Muscle layer of colon (tissue), 2 donors: ENCODE data around the gene VASH1.

Experiments
- H3K27ac ChIP-seq: one replicate; pipeline ENCODE4 v1.7.0; 2013; ENCODE audit warnings: low read depth, mild to moderate bottlenecking, low read length, moderate library complexity
- H3K27me3 ChIP-seq, 2 donors: one replicate each; pipeline ENCODE4 v1.7.0; 2013; ENCODE audit warnings: low read length in 2 of 2, mild to moderate bottlenecking in 2 of 2; ENCODE audit not compliant: insufficient read depth in 2 of 2, control insufficient read depth in 1 of 2
- H3K36me3 ChIP-seq: one replicate; pipeline ENCODE4 v1.7.0; 2013; ENCODE audit warnings: mild to moderate bottlenecking, low read length; ENCODE audit not compliant: insufficient read depth
- H3K4me1 ChIP-seq: one replicate; pipeline ENCODE4 v1.7.0; 2013; ENCODE audit warnings: mild to moderate bottlenecking, low read length; ENCODE audit not compliant: insufficient read depth
- H3K4me3 ChIP-seq, 2 donors: one replicate each; pipeline ENCODE4 v1.7.0; 2013; ENCODE audit warnings: low read length in 2 of 2, low read depth in 1 of 2, mild to moderate bottlenecking in 1 of 2, moderate library complexity in 1 of 2
- H3K9ac ChIP-seq: one replicate; pipeline ENCODE4 v1.7.0; 2013; ENCODE audit warnings: low read length
- H3K9me3 ChIP-seq: one replicate; pipeline ENCODE4 v1.7.0; 2013; ENCODE audit warnings: mild to moderate bottlenecking, low read length
- donor health status: abdominal sarcoma.
- donor health status: Adenocarcinoma of cecum.

VASH1 gene

DNA sequence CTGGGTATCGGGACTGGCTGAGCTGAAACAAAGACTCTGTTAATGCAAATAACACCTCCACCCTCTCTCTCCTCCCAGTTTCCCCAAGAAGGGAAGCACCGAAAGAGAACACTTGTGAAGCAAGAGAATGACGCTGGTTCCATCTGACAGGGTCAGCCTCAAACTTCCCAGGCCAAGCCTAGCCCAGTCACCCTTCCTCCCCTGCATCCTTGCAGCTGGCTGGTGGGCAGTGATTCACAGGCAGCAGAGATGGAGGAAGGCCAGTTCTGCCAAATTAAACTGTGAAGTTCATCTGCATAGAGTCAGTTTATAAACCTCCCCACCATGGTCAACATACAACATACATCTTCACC lies 67.7 kb downstream of the VASH1 start:
- Histone ChIP-seq H3K9ac (no peak overlapping the region), H3K4me1 (peaks cover 3% of the 10 kb centered on the region), H3K27me3 (no peaks in the 10 kb centered on the region), H3K36me3 (no peaks in the 10 kb centered on the region), H3K4me3 (no peak overlapping the region), H3K9me3 (no peaks in the 10 kb centered on the region), H3K27ac (no peak overlapping the region)

DNA sequence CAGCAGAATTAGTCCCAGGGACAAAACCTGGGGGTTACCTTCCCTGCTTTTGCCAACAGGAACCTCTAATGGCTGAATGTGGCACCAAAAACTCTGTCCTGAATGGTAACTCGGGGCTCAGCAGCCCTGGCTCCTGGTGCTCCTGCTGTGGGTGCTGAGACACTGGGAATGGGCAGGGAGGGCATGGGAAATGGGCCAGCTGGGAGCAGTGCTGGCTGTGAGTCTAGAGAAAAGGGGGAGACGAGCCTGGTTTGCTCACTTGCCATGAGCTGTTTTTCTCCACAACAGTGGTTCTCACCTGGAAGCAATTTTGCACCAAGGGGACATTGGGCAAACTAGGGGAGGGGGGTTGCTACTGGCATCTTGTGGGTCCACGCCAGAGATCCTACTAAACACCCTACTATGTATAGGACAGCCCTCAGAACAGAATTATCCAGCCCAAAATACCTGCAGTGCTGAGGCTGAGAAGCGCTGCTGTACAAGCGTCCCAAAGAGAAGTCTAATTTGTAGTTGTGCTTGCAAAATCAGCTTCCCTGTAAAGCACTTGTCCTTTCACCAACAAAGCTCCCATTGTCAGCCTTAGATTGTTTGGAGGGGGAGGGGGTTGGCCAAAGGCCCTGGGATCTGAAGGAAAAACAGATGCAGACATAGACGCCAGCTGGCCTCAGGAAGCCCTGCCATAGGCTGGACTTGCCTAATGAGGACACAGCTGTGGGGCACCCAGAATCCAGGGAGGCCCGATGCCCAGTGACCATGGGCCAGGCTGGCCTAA lies 68.6 kb downstream of the VASH1 start:
- Histone ChIP-seq H3K9ac (no peak overlapping the region), H3K4me1 (peaks cover 3% of the 10 kb centered on the region), H3K36me3 (no peaks in the 10 kb centered on the region), H3K27ac (no peak overlapping the region), H3K9me3 (no peaks in the 10 kb centered on the region), H3K4me3 (no peak overlapping the region), H3K27me3 (no peaks in the 10 kb centered on the region)

DNA sequence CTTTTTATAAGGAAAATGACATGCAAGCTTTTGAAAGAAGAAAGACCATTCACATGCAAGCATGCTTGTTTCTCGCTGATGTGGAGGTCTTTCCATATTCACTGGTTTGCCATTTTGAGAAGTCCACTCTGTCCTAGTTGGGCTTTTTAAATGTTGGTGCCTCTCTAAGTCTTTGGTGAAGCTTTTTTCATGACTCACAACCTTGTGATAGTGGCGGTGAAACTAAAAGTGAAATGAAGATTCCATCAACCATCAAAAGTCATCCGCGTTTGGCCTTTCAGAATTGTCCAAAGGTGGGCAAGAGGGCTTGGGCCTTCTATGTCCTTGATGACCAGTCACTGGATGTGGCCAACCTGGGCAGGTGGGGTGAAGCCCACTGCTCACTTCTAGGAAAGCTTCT lies 69.3 kb downstream of the VASH1 start:
- Histone ChIP-seq H3K4me1 (peaks cover 3% of the 10 kb centered on the region), H3K27me3 (no peaks in the 10 kb centered on the region), H3K9me3 (no peaks in the 10 kb centered on the region), H3K27ac (no peak overlapping the region), H3K9ac (no peak overlapping the region), H3K36me3 (no peaks in the 10 kb centered on the region), H3K4me3 (no peak overlapping the region)

DNA sequence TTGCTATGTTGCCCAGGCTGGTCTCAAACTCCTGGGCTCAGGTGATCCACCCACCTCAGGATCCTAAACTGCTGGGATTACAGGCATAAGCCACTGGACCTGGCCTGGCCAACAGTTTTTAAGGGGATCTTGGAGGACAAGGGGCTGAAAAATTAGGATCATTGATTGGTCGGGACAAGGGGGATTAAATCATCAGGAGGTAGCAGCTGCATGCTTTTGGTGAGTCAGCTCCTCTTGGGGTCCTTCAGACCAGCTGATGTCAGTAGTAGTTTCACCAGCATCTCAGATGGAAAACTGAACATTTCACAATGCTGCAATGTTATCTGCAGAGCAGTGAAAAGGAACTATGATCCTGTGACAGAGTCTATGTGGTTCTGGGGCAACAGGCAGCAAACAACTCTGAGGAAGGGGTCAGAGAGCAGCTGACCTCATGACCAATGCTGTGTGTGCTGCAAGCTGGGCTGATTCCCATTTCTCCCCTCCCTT lies 71.3 kb downstream of the VASH1 start:
- Histone ChIP-seq H3K27ac (no peak overlapping the region), H3K9ac (no peak overlapping the region)

More for the DNA sequence above, 71.3 kb downstream of the VASH1 start:
- Histone ChIP-seq H3K36me3 (no peaks in the 10 kb centered on the region), H3K9me3 (no peaks in the 10 kb centered on the region), H3K4me1 (peaks cover 3% of the 10 kb centered on the region), H3K27me3 (no peaks in the 10 kb centered on the region), H3K4me3 (no peak overlapping the region)
